Anterior cingulate cortex (tissue), 58 donors: ENCODE measurements around the gene NBPF1.
A peak's percentile ranks its signal among the peaks of the same experiment; 100 is the strongest.
"Not testable (repeated sequence)": the region's sequence is repeated elsewhere in the genome, so short reads cannot be mapped to it uniquely, and the experiment has no call there.

Source experiments
- DNase-seq, 58 donors: peaks; one replicate each; lab custom pipeline; 2025; lab: John Stamatoyannopoulos, UW

The NBPF1 gene

GRCh38 chr1:16520435-16521287 is 92.7 kb downstream of the NBPF1 start:
- not testable (repeated sequence) for DNase-seq

- DNase-seq: not testable (repeated sequence)
Measured at GRCh38 chr1:16519255-16519951, 94.0 kb downstream of the NBPF1 start.

- DNase-seq: not testable (repeated sequence)
Measured at GRCh38 chr1:16518913-16519254, 94.5 kb downstream of the NBPF1 start.

- not testable (repeated sequence) for DNase-seq
Measured at GRCh38 chr1:16516694-16517410, 96.5 kb downstream of the NBPF1 start.

GRCh38 chr1:16514107-16515055 is 99.0 kb downstream of the NBPF1 start, which contains the start of gene RNU1-1:
Gene RNU1-1, minus strand, starts transcription at chr1:16514285.
- DNase-seq: peak in 48 of 58 donors; percentile 22 to 98 (median 84)

- DNase-seq: peak in 22 of 58 donors; percentile 32 to 90 (median 65)
Measured at GRCh38 chr1:16513412-16514106, 99.8 kb downstream of the NBPF1 start.

- not testable (repeated sequence) for DNase-seq
Measured at GRCh38 chr1:16512624-16513411, 100.5 kb downstream of the NBPF1 start.
